ENCODE measurements around the gene SSR3. TPM values are rescaled to one million over a fixed set of nuclear protein-coding genes. Genes with fewer than 3 reads are reported as not detected.

The SSR3 gene
- total and polyA plus RNA-seq, 9 of the 15 experiments (the other 6 are each of a cell fraction or from before 2014, with no cell fraction given), result 104 to 464 (median 307) TPM

GRCh38 chr3:156604064-156604641 lies 49.2 kb upstream of the SSR3 start:
- ChIA-PET POLR2A (interaction anchor here (0.6 to 2.2 kb wide), 8 partner anchors 9 to 467 kb away, joined by 3 to 16 read pairs (median 4); no protein-coding TSS in a partner anchor), CTCF (ENCODE audit: low intra/inter-chr PET ratio) (no interaction called here)
- Histone ChIP-seq H3K9me1 (ENCODE audit: control insufficient read depth, insufficient read depth, low read length) (no peaks in the 10 kb centered on the region), H3K4me1 (replicated peaks in 1 of 2; ENCODE audit: control insufficient read depth in 2 of 2, insufficient read depth in 2 of 2, low read length in 2 of 2) (peaks cover 23 to 58% of the 10 kb centered on the region in 2 experiments), H3K9me3 (replicated peaks; ENCODE audit: control insufficient read depth, insufficient read depth, low read depth, low read length) (no peaks in the 10 kb centered on the region), H3K27me3 (ENCODE audit: control insufficient read depth in 2 of 2, insufficient read depth in 2 of 2, low read length in 2 of 2) (no peaks in the 10 kb centered on the region), H3K4me3 (no peak overlapping the region), H3K79me2 (ENCODE audit: control insufficient read depth, insufficient read depth, low read length) (no peaks in the 10 kb centered on the region), H3K4me2 (ENCODE audit: insufficient read depth, low read length) (peak overlapping the region; percentile 92; the same call in 1 of the 2 replicates), H3K27ac (ENCODE audit: extremely low read depth, low read depth, low read length) (peak overlapping the region; percentile 96), H3K36me3 (ENCODE audit: control insufficient read depth, insufficient read depth, low read length) (no peaks in the 10 kb centered on the region), H4K20me1 (replicated peaks; ENCODE audit: control insufficient read depth, insufficient read depth, low read length) (no peaks in the 10 kb centered on the region), H2AFZ (ENCODE audit: low read depth, low read length) (peak overlapping the region; percentile 94), H3K9ac (ENCODE audit: insufficient read depth in 1 of 2, low read depth in 2 of 2, low read length in 2 of 2) (peak overlapping the region; percentile 17 to 52; a peak in 3 of 4 replicates)
- TSS peak; percentile 96 for BruUV-seq (replicated peaks)
- DNase-seq (ENCODE audit: extremely low read depth in 1 of 4, low spot score in 3 of 4) (no peak), ATAC-seq (no peak), FAIRE-seq (no peak)
- in situ Hi-C loops (cut with MboI), result no loop called here
- intact Hi-C loops (cut with micrococcal nuclease), result loop anchor here (2.0 kb wide), 1 partner anchor 49 kb away; the partner anchor contains the start of gene SSR3
- WGBS (ENCODE audit: insufficient coverage, low coverage, missing lambda C conversion rate), result 96% methylated on average over 2 of the region's 2 CpGs
- no peak for TF ChIP-seq NFXL1 (CRISPR knock-in tag; IDR thresholded peaks at IDR 0.05)
- peak; percentile 69; the same call in 1 of the 2 replicates for TF ChIP-seq POLR2A (conservative IDR thresholded peaks at IDR 0.05)
- 0 out of 2 replicates have a peak, but pooled peaks have one; percentile 10 for TF ChIP-seq FOXM1 (IDR thresholded peaks at IDR 0.05; ENCODE audit: low read depth)
- TF ChIP-seq FOXM1 (CRISPR knock-in tag; IDR thresholded peaks at IDR 0.05; ENCODE audit: low read depth), result no peak
- no peak for TF ChIP-seq ELF4 (CRISPR knock-in tag; IDR thresholded peaks at IDR 0.05)
- TF ChIP-seq CUX1 (CRISPR knock-in tag; IDR thresholded peaks at IDR 0.05), result peak; percentile 12; the same call in 1 of the 2 replicates
- peak; percentile 25; the same call in 1 of the 2 replicates for TF ChIP-seq CREB3 (tag; conservative IDR thresholded peaks at IDR 0.05; ENCODE audit: low read depth)
- 0 out of 2 replicates have a peak, but pooled peaks have one; percentile 77 for TF ChIP-seq HBP1 (CRISPR knock-in tag; IDR thresholded peaks at IDR 0.05)
- no peak; the same call in 1 of the 2 replicates for TF ChIP-seq ZNF740 (CRISPR knock-in tag; IDR thresholded peaks at IDR 0.05)
- peak in 1 of 2 experiments; percentile 78; a peak in 1 of 4 replicates for TF ChIP-seq ZNF740 (tag; IDR thresholded peaks at IDR 0.05)
- TF ChIP-seq SAP30 (IDR thresholded peaks at IDR 0.05; ENCODE audit: borderline replicate concordance, insufficient read depth, low read depth, low read length, poor library complexity, severe bottlenecking), result no peak
- TF ChIP-seq CXXC5 (CRISPR knock-in tag; IDR thresholded peaks at IDR 0.05), result peak; percentile 5; the same call in 1 of the 2 replicates
- TF ChIP-seq PML (IDR thresholded peaks at IDR 0.05; ENCODE audit: low read length), result peak; percentile 42; the same call in 1 of the 2 replicates
